K562 (cell line): ENCODE measurements around the gene TOM1L2. TPM values are rescaled to one million over a fixed set of nuclear protein-coding genes. Genes with fewer than 3 reads are reported as not detected.

Source experiments
- BDP1 ChIP-seq: IDR thresholded peaks from 3 replicates; pipeline ENCODE4 v1.6.1; 2011; ENCODE audit not compliant: insufficient read length, insufficient read depth
- CREB1 ChIP-seq, 2 experiments: sonication (generic) in 1 of 2; formaldehyde crosslinking in 1 of 2; IDR thresholded peaks; 2 replicates each; pipeline versions ENCODE4 v1.6.1 to v1.8.0; 2012 to 2022; ENCODE audit warnings: inconsistent platforms in 1 of 2, mild to moderate bottlenecking in 1 of 2, missing genetic modification reagents in 1 of 2, moderate library complexity in 1 of 2
- ELF2 ChIP-seq: fragments of 250-450 bp; sonication (Bioruptor Pico); IDR thresholded peaks from 2 replicates; pipeline ENCODE4 v1.5.0; 2021; ENCODE audit warnings: mild to moderate bottlenecking
- EP300 ChIP-seq: IDR thresholded peaks from 2 replicates; pipeline ENCODE4 v1.6.1; 2012; ENCODE audit warnings: low read length, improper control_type of control experiment
- FOXK1 ChIP-seq: sonication (generic); formaldehyde crosslinking; IDR thresholded peaks from 2 replicates; pipeline ENCODE4 v1.8.0; 2022; ENCODE audit warnings: missing genetic modification reagents, mild to moderate bottlenecking, borderline replicate concordance
- HES1 ChIP-seq: fragments of 450-650 bp; IDR thresholded peaks from 2 replicates; pipeline ENCODE4 v1.6.1; 2016; ENCODE audit warnings: low read depth, mild to moderate bottlenecking, moderate library complexity
- HOMEZ ChIP-seq: fragments of 250-450 bp; sonication (Bioruptor Pico); IDR thresholded peaks from 2 replicates; pipeline ENCODE4 v1.4.0; 2020; ENCODE audit warnings: mild to moderate bottlenecking, moderate library complexity
- KLF6 ChIP-seq: fragments of 250-450 bp; sonication (Bioruptor Pico); IDR thresholded peaks from 2 replicates; pipeline ENCODE4 v1.4.0; 2020; ENCODE audit warnings: mild to moderate bottlenecking, moderate library complexity, borderline replicate concordance
- MTA2 ChIP-seq: fragments of 450-650 bp; IDR thresholded peaks from 2 replicates; pipeline ENCODE4 v1.6.1; 2016; ENCODE audit warnings: low read depth
- RBM34 ChIP-seq: fragments of 200-400 bp; formaldehyde crosslinking; IDR thresholded peaks from 2 replicates; pipeline ENCODE4 v1.6.1; 2018; ENCODE audit warnings: low read length, borderline replicate concordance; ENCODE audit not compliant: insufficient read depth
- RNF2 ChIP-seq: sonication (generic); IDR thresholded peaks from 2 replicates; pipeline ENCODE4 v1.6.1; 2016
- TCF3 ChIP-seq: sonication (generic); formaldehyde crosslinking; IDR thresholded peaks from 2 replicates; pipeline ENCODE4 v1.4.0; 2020; ENCODE audit warnings: mild to moderate bottlenecking, missing genetic modification reagents
- ZC3H4 ChIP-seq: sonication (generic); formaldehyde crosslinking; IDR thresholded peaks from 2 replicates; pipeline ENCODE4 v1.9.0; 2021; ENCODE audit warnings: missing genetic modification reagents, borderline replicate concordance
- polyA plus RNA-seq, 8 experiments: library from polyadenylated mRNA; depleted of rRNA in 4 of 8; stranded (reverse) in 5 of 8; unstranded in 3 of 8; fragments of >200 nt; fragmentation: Nextera tagmentation in 2 of 8; fragmentation: Illumina TruSeq in 1 of 8; extraction: Ambion mirVana in 2 of 8; extraction: Trizol in 1 of 8; gene quantifications; 2 replicates each; pipeline versions ENCODE4 v1.2.1 to v1.2.3, GENCODE V29; 2011 to 2014; ENCODE audit warnings: inconsistent platforms in 1 of 8, missing spikeins in 1 of 8
- total RNA-seq, 7 experiments: library from RNA; depleted of rRNA in 6 of 7; stranded (reverse); fragments of >200 nt in 6 of 7; fragmentation: Illumina TruSeq in 2 of 7; extraction: Trizol in 2 of 7; gene quantifications; 2 replicates each; pipeline versions ENCODE4 v1.2.1 to v1.2.3, GENCODE V29; 2011 to 2021; ENCODE audit warnings: low replicate concordance in 1 of 7
- TF ChIP-seq, protein P1 (sequence below), 2 experiments: fragments of 450-650 bp in 1 of 2; IDR thresholded peaks; 2 replicates each; pipeline ENCODE4 v1.6.1; 2011 to 2017; ENCODE audit warnings: low read depth in 2 of 2, antibody characterized with exemption in 1 of 2, borderline replicate concordance in 1 of 2, low read length in 1 of 2, mild to moderate bottlenecking in 1 of 2, mixed read lengths in 1 of 2; ENCODE audit not compliant: control insufficient read depth in 1 of 2
- TF ChIP-seq, protein P2 (sequence below): fragments of 200-800 bp; sonication (Bioruptor generic); IDR thresholded peaks from 2 replicates; pipeline ENCODE4 v1.6.1; 2016; ENCODE audit warnings: missing genetic modification characterization, missing compliant biosample characterization
- TF ChIP-seq, protein P3 (sequence below): sonication (generic); formaldehyde crosslinking; IDR thresholded peaks from 2 replicates; pipeline ENCODE4 v1.9.0; 2022; ENCODE audit warnings: mild to moderate bottlenecking, missing genetic modification reagents

The TOM1L2 gene
- total and polyA plus RNA-seq, 9 of the 15 experiments (the other 6 are each of a cell fraction or from before 2014, with no cell fraction given): 0.07 to 6.0 (median 2.5) TPM

GRCh38 chr17:17849845-17850373 is 122.3 kb downstream of the TOM1L2 start (continued):
- TF ChIP-seq, protein P1, sequence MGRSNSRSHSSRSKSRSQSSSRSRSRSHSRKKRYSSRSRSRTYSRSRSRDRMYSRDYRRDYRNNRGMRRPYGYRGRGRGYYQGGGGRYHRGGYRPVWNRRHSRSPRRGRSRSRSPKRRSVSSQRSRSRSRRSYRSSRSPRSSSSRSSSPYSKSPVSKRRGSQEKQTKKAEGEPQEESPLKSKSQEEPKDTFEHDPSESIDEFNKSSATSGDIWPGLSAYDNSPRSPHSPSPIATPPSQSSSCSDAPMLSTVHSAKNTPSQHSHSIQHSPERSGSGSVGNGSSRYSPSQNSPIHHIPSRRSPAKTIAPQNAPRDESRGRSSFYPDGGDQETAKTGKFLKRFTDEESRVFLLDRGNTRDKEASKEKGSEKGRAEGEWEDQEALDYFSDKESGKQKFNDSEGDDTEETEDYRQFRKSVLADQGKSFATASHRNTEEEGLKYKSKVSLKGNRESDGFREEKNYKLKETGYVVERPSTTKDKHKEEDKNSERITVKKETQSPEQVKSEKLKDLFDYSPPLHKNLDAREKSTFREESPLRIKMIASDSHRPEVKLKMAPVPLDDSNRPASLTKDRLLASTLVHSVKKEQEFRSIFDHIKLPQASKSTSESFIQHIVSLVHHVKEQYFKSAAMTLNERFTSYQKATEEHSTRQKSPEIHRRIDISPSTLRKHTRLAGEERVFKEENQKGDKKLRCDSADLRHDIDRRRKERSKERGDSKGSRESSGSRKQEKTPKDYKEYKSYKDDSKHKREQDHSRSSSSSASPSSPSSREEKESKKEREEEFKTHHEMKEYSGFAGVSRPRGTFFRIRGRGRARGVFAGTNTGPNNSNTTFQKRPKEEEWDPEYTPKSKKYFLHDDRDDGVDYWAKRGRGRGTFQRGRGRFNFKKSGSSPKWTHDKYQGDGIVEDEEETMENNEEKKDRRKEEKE (IDR thresholded peaks at IDR 0.05; ENCODE audit: borderline replicate concordance in 1 of 2, control insufficient read depth in 1 of 2, low read depth in 2 of 2, low read length in 1 of 2): no peak
- TF ChIP-seq CREB1 (IDR thresholded peaks at IDR 0.05) (no peak), CREB1 (CRISPR knock-in tag; IDR thresholded peaks at IDR 0.05) (no peak), ZC3H4 (CRISPR knock-in tag) (no peak), TCF3 (CRISPR knock-in tag) (peak; percentile 30; the same call in 1 of the 2 replicates), ELF2 (CRISPR knock-in tag) (peak; percentile 78; the same call in 1 of the 2 replicates), FOXK1 (no peak), BDP1 (no peak), KLF6 (CRISPR knock-in tag) (peak; percentile 88; the same call in 1 of the 2 replicates), RBM34 (no peak), EP300 (peak; percentile 56), MTA2 (peak; percentile 39; the same call in 1 of the 2 replicates), HES1 (no peak), RNF2 (peak; percentile 40; the same call in 1 of the 2 replicates), HOMEZ (no peak)
- TF ChIP-seq, protein P2, sequence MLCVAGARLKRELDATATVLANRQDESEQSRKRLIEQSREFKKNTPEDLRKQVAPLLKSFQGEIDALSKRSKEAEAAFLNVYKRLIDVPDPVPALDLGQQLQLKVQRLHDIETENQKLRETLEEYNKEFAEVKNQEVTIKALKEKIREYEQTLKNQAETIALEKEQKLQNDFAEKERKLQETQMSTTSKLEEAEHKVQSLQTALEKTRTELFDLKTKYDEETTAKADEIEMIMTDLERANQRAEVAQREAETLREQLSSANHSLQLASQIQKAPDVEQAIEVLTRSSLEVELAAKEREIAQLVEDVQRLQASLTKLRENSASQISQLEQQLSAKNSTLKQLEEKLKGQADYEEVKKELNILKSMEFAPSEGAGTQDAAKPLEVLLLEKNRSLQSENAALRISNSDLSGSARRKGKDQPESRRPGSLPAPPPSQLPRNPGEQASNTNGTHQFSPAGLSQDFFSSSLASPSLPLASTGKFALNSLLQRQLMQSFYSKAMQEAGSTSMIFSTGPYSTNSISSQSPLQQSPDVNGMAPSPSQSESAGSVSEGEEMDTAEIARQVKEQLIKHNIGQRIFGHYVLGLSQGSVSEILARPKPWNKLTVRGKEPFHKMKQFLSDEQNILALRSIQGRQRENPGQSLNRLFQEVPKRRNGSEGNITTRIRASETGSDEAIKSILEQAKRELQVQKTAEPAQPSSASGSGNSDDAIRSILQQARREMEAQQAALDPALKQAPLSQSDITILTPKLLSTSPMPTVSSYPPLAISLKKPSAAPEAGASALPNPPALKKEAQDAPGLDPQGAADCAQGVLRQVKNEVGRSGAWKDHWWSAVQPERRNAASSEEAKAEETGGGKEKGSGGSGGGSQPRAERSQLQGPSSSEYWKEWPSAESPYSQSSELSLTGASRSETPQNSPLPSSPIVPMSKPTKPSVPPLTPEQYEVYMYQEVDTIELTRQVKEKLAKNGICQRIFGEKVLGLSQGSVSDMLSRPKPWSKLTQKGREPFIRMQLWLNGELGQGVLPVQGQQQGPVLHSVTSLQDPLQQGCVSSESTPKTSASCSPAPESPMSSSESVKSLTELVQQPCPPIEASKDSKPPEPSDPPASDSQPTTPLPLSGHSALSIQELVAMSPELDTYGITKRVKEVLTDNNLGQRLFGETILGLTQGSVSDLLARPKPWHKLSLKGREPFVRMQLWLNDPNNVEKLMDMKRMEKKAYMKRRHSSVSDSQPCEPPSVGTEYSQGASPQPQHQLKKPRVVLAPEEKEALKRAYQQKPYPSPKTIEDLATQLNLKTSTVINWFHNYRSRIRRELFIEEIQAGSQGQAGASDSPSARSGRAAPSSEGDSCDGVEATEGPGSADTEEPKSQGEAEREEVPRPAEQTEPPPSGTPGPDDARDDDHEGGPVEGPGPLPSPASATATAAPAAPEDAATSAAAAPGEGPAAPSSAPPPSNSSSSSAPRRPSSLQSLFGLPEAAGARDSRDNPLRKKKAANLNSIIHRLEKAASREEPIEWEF (CRISPR knock-in tag): peak; percentile 81; the same call in 1 of the 2 replicates
- TF ChIP-seq, protein P3, sequence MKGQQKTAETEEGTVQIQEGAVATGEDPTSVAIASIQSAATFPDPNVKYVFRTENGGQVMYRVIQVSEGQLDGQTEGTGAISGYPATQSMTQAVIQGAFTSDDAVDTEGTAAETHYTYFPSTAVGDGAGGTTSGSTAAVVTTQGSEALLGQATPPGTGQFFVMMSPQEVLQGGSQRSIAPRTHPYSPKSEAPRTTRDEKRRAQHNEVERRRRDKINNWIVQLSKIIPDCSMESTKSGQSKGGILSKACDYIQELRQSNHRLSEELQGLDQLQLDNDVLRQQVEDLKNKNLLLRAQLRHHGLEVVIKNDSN: peak; percentile 64
